ENCODE data around the gene WDR70. TPM values are rescaled to one million over a fixed set of nuclear protein-coding genes. Genes with fewer than 3 reads are reported as not detected.

The WDR70 gene
- total and polyA plus RNA-seq, 2 donors (not counting 3 experiments of a cell fraction or from before 2014, with no cell fraction given), result 6.7 to 37.3 TPM

- Histone ChIP-seq H3K9ac (replicated peaks; ENCODE audit: extremely low read depth, insufficient read depth, low read length) (no peak overlapping the region), H3K9me3 (replicated peaks; ENCODE audit: control insufficient read depth, insufficient read depth, low read length) (no peaks in the 10 kb centered on the region), H2AFZ (ENCODE audit: low read depth, low read length) (no peak overlapping the region), H3K27ac (ENCODE audit: insufficient read depth, low read depth, low read length) (no peak overlapping the region), H3K79me2 (ENCODE audit: control insufficient read depth, insufficient read depth, low read length) (no peaks in the 10 kb centered on the region), H3K4me1 (ENCODE audit: control insufficient read depth, extremely low read depth, insufficient read depth, low read length) (no peaks in the 10 kb centered on the region), H3K4me3 (replicated peaks in 1 of 3; ENCODE audit: insufficient read depth in 1 of 3, low read depth in 1 of 3, low read length in 3 of 3) (no peak overlapping the region), H3K27me3 (ENCODE audit: control insufficient read depth in 2 of 2, insufficient read depth in 2 of 2, low read length in 2 of 2) (no peaks in the 10 kb centered on the region), H3K9me1 (replicated peaks; ENCODE audit: control insufficient read depth, extremely low read depth, insufficient read depth, low read length) (no peaks in the 10 kb centered on the region), H4K20me1 (replicated peaks; ENCODE audit: control insufficient read depth, extremely low read depth, insufficient read depth, low read length) (no peaks in the 10 kb centered on the region), H3K36me3 (ENCODE audit: control insufficient read depth in 2 of 2, extremely low read depth in 1 of 2, insufficient read depth in 2 of 2, low read length in 2 of 2) (no peaks in the 10 kb centered on the region), H3K4me2 (ENCODE audit: insufficient read depth, low read length) (no peak overlapping the region)
- dilution Hi-C loops (cut with MboI; ENCODE audit: extremely low pct_ligation_motif_present, low sequenced_read_pairs) (no loop called here), intact Hi-C loops (cut with micrococcal nuclease) (no loop called here)
- TF ChIP-seq, protein P1, sequence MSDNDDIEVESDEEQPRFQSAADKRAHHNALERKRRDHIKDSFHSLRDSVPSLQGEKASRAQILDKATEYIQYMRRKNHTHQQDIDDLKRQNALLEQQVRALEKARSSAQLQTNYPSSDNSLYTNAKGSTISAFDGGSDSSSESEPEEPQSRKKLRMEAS (IDR thresholded peaks at IDR 0.05; ENCODE audit: insufficient read depth, insufficient read length), result no peak
- TF ChIP-seq, protein P2, sequence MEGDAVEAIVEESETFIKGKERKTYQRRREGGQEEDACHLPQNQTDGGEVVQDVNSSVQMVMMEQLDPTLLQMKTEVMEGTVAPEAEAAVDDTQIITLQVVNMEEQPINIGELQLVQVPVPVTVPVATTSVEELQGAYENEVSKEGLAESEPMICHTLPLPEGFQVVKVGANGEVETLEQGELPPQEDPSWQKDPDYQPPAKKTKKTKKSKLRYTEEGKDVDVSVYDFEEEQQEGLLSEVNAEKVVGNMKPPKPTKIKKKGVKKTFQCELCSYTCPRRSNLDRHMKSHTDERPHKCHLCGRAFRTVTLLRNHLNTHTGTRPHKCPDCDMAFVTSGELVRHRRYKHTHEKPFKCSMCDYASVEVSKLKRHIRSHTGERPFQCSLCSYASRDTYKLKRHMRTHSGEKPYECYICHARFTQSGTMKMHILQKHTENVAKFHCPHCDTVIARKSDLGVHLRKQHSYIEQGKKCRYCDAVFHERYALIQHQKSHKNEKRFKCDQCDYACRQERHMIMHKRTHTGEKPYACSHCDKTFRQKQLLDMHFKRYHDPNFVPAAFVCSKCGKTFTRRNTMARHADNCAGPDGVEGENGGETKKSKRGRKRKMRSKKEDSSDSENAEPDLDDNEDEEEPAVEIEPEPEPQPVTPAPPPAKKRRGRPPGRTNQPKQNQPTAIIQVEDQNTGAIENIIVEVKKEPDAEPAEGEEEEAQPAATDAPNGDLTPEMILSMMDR (IDR thresholded peaks at IDR 0.05; ENCODE audit: extremely low read depth in 1 of 2, insufficient read depth in 1 of 2, low read depth in 1 of 2, low read length in 2 of 2), result no peak
- TF ChIP-seq EZH2 (IDR thresholded peaks at IDR 0.05; ENCODE audit: borderline replicate concordance, low read depth, low read length, severe bottlenecking) (no peak), FOS (IDR thresholded peaks at IDR 0.05; ENCODE audit: borderline replicate concordance, insufficient read depth, low read length) (no peak)
- CTCF ChIA-PET, result no interaction called here
- no TSS peak for BruUV-seq (replicated peaks)
- FAIRE-seq (no peak), DNase-seq (ENCODE audit: low read depth, low spot score) (no peak)
- POLR2A ChIA-PET, result no interaction called here
Measured at GRCh38 chr5:37511646-37512045, 132.5 kb downstream of the WDR70 start.

GRCh38 chr5:37514946-37515345 is 135.8 kb downstream of the WDR70 start:
- BruUV-seq (replicated peaks), result no TSS peak
- POLR2A ChIA-PET, result no interaction called here
- H3K4me1 ChIP-seq (ENCODE audit: control insufficient read depth, extremely low read depth, insufficient read depth, low read length), result no peaks in the 10 kb centered on the region

More at GRCh38 chr5:37514946-37515345, 135.8 kb downstream of the WDR70 start:
- CTCF ChIA-PET, result no interaction called here
- Histone ChIP-seq H3K36me3 (ENCODE audit: control insufficient read depth in 2 of 2, extremely low read depth in 1 of 2, insufficient read depth in 2 of 2, low read length in 2 of 2) (no peaks in the 10 kb centered on the region), H3K9ac (replicated peaks; ENCODE audit: extremely low read depth, insufficient read depth, low read length) (no peak overlapping the region), H3K9me1 (replicated peaks; ENCODE audit: control insufficient read depth, extremely low read depth, insufficient read depth, low read length) (no peaks in the 10 kb centered on the region), H3K4me3 (replicated peaks in 1 of 3; ENCODE audit: insufficient read depth in 1 of 3, low read depth in 1 of 3, low read length in 3 of 3) (no peak overlapping the region), H3K4me2 (ENCODE audit: insufficient read depth, low read length) (no peak overlapping the region), H3K79me2 (ENCODE audit: control insufficient read depth, insufficient read depth, low read length) (no peaks in the 10 kb centered on the region), H3K27me3 (ENCODE audit: control insufficient read depth in 2 of 2, insufficient read depth in 2 of 2, low read length in 2 of 2) (no peaks in the 10 kb centered on the region), H4K20me1 (replicated peaks; ENCODE audit: control insufficient read depth, extremely low read depth, insufficient read depth, low read length) (no peaks in the 10 kb centered on the region), H2AFZ (ENCODE audit: low read depth, low read length) (no peak overlapping the region), H3K9me3 (replicated peaks; ENCODE audit: control insufficient read depth, insufficient read depth, low read length) (no peaks in the 10 kb centered on the region), H3K27ac (ENCODE audit: insufficient read depth, low read depth, low read length) (no peak overlapping the region)
- TF ChIP-seq JUN (IDR thresholded peaks at IDR 0.05; ENCODE audit: borderline replicate concordance, insufficient read depth, insufficient read length, low read depth), result no peak
- TF ChIP-seq, protein P2 (IDR thresholded peaks at IDR 0.05; ENCODE audit: extremely low read depth in 1 of 2, insufficient read depth in 1 of 2, low read depth in 1 of 2, low read length in 2 of 2), result no peak
- TF ChIP-seq, protein P1 (IDR thresholded peaks at IDR 0.05; ENCODE audit: insufficient read depth, insufficient read length), result no peak
- no peak for TF ChIP-seq EZH2 (IDR thresholded peaks at IDR 0.05; ENCODE audit: borderline replicate concordance, low read depth, low read length, severe bottlenecking)
- TF ChIP-seq POLR2A (IDR thresholded peaks at IDR 0.05; ENCODE audit: low read depth, low read length), result no peak
- TF ChIP-seq POLR2AphosphoS5 (IDR thresholded peaks at IDR 0.05; ENCODE audit: insufficient read depth, low read depth, low read length), result no peak
- dilution Hi-C loops (cut with MboI; ENCODE audit: extremely low pct_ligation_motif_present, low sequenced_read_pairs), result no loop called here
- DNase-seq (ENCODE audit: low read depth, low spot score) (no peak), FAIRE-seq (no peak)
- intact Hi-C loops (cut with micrococcal nuclease), result no loop called here
